Activated T-cell treated with anti-CD3 and anti-CD28 coated beads, Interleukin-2, amount 50 U/mL, for 48 hours (primary cell): Measurements from ENCODE around the gene TERT.
"Not testable (repeated sequence)": the region's sequence is repeated elsewhere in the genome, so short reads cannot be mapped to it uniquely, and the experiment has no call there.

Experiments
- DNase-seq, 2 experiments: peaks; one replicate each; pipeline ENCODE4 v3.0.0-alpha.2; 2020

TERT gene

GRCh38 chr5:1277781-1278180, 17.1 kb downstream of the TERT start:
- DNase-seq = no peak

- no peak for DNase-seq
These were observed 17.5 kb downstream of the TERT start for GRCh38 chr5:1277331-1277730.

- no peak for DNase-seq
These were observed 17.9 kb downstream of the TERT start for GRCh38 chr5:1276930-1277329.

- DNase-seq = not testable (repeated sequence)
These were observed 19.2 kb downstream of the TERT start for GRCh38 chr5:1275397-1276391.

- DNase-seq = no peak
These were observed 20.4 kb downstream of the TERT start for GRCh38 chr5:1274471-1274870.

DNA sequence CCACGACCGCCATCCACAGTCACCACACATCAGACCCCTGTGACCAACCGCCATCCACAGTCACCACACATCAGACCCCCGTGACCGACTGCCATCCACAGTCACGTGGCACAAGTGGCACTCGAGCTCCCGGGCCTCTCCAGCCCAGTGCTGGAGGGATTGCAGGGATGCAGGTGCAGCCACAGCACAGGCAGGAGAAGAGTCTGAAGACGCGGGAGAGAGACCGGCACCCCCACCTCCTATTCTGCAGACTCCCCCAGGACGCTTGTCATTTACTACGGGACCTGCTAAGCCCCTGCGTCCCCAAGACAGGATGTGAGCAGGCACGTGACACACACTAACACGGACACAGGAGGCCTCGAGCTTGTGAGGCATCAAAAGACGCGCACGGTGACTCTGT, 21.1 kb downstream of the TERT start:
- no peak for DNase-seq

GRCh38 chr5:1272201-1272600, 22.7 kb downstream of the TERT start:
- no peak for DNase-seq

GRCh38 chr5:1270933-1271914, 23.6 kb downstream of the TERT start:
- DNase-seq = no peak

- DNase-seq = no peak
These were observed 24.4 kb downstream of the TERT start for GRCh38 chr5:1270426-1270825.

DNA sequence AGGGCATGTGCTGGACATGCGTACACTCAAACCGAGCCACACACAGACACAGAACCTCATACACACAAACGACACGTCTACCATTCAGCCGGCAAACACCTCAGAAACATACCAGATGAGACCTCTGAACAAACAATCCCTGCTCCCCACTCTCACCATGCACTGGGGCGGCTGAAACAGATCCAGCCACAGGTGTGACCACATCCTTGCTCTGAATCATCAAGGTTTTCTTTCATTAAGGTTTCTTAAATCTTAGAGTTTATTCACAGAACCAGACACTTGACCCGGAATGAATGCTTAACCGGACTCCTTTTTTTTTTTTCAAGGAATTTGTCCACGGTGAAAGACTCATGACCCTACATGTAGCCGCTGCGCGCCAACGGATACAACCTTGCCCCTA, 26.2 kb downstream of the TERT start:
- DNase-seq = peak; percentile 47 to 54

- no peak for DNase-seq
These were observed 26.8 kb downstream of the TERT start for GRCh38 chr5:1268056-1268455.

- not testable (repeated sequence) for DNase-seq
These were observed 27.4 kb downstream of the TERT start for GRCh38 chr5:1267464-1267863.

GRCh38 chr5:1266791-1267190, 28.1 kb downstream of the TERT start:
- no peak for DNase-seq

- no peak for DNase-seq
These were observed 29.1 kb downstream of the TERT start for GRCh38 chr5:1265461-1266455.

- DNase-seq = no peak
These were observed 29.8 kb downstream of the TERT start for GRCh38 chr5:1265026-1265425.

DNA sequence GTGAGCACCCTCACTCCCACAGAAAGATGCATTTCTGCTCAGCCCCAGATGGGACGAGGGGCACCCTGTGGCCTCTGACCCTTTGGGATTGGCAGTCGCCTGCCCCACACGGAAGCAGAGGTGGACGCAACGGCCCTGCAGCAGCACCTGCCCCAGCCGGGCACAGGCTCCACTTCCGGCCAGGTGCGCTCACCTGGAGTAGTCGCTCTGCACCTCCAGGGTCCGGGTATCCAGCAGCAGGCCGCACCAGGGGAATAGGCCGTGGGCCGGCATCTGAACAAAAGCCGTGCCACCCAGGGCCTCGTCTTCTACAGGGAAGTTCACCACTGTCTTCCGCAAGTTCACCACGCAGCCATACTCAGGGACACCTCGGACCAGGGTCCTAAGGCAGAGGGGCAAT, 30.7 kb downstream of the TERT start:
- DNase-seq = no peak

- DNase-seq = no peak
These were observed 32.5 kb downstream of the TERT start for GRCh38 chr5:1262381-1262780.

DNA sequence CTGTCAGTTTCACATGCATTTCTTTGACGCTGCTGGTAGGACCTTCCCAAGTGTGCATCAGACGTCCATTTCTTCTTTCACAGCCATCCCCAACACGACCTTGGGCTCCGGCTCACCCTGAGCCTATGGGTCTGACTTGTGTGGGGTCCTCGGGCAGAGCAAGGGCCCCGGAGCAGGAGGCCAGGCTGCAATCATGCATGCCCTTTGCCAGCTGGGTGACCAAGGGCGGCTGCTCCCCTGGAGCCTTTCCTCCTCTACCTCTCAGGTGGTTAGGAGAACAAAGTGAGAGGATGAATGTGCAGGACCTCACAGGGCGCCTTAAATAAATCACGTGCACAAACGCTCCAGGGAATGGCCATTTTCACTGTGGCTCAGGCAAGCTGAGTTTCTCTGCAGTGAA, 33.2 kb downstream of the TERT start:
- no peak for DNase-seq

GRCh38 chr5:1259806-1260480, 34.9 kb downstream of the TERT start:
- DNase-seq = no peak

DNA sequence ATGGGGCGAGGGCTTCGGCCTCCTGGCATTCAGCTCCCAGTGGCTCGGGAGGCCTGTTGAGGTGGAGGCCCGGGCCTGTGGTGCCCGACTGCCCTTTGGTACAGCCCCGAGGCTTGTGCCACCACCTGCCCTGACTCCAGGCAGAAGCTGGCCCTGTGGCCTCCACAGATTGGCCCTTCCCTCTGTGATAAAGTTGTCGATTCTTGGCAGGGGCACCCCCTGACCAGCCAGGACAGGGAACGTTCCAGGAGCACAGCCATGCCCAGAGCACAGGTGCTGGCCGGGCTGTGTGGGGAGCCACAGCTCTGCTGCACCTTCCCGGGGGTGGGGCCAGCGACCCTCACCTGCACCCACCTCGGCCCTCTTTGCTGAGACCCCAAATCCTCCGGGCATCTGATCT, 37.0 kb downstream of the TERT start:
- no peak for DNase-seq

DNA sequence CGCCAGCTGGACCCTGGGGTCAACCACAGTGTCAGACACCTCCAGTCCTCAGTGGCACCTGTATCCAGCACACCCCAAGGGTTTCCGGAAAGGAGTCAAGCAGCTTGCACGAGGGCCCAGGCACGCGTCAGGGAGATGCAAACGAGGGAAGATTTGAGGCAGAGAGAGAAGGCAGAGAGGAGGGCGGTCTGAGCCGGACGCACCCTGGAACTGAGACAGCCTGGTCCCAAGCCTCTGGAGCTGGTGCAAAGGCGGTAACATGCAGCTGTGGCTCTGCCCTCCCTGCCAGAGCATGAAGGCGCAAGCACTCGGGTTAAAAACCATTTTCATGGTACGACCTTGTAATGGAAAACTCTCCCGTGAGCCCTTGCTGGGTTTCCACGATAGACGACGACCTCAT, 37.5 kb downstream of the TERT start:
- DNase-seq = no peak

- DNase-seq = no peak
These were observed 38.1 kb downstream of the TERT start for GRCh38 chr5:1256776-1257175.
